GM19035 (cell line): Measurements from ENCODE around the gene ZSCAN18.

Experiments
- ATAC-seq: cut with Tn5 transposase; IDR thresholded peaks from one replicate; pipeline ENCODE4 v1.9.1; 2021; ENCODE audit not compliant: unreplicated experiment

Gene ZSCAN18

DNA sequence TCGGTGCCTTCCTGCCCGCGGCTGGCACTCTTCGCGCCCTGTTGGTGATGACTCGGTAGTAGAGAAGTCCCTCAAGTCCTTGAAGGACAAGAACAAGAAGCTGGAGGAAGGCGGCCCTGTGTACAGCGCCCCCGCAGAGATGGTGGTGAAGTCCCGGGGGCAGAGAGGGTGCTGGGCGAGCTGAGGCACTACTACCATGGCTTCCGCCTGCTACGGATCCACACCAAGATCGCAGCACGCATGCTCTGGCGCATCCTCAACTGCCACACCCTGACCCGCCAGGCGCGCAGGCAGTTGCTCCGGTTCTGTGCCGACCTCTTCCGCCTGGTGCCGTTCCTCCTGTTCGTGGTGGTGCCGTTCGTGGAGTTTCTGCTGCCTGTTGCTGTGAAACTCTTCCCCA is 53.1 kb downstream of the ZSCAN18 start:
- no peak for ATAC-seq

GRCh38 chr19:58044391-58044790 is 53.6 kb downstream of the ZSCAN18 start:
- ATAC-seq = no peak

- no peak for ATAC-seq
These were observed 55.3 kb downstream of the ZSCAN18 start for GRCh38 chr19:58042495-58043340.

GRCh38 chr19:58040751-58041525 is 57.1 kb downstream of the ZSCAN18 start:
- ATAC-seq = no peak

- no peak for ATAC-seq
These were observed 59.3 kb downstream of the ZSCAN18 start for GRCh38 chr19:58038688-58039204.

DNA sequence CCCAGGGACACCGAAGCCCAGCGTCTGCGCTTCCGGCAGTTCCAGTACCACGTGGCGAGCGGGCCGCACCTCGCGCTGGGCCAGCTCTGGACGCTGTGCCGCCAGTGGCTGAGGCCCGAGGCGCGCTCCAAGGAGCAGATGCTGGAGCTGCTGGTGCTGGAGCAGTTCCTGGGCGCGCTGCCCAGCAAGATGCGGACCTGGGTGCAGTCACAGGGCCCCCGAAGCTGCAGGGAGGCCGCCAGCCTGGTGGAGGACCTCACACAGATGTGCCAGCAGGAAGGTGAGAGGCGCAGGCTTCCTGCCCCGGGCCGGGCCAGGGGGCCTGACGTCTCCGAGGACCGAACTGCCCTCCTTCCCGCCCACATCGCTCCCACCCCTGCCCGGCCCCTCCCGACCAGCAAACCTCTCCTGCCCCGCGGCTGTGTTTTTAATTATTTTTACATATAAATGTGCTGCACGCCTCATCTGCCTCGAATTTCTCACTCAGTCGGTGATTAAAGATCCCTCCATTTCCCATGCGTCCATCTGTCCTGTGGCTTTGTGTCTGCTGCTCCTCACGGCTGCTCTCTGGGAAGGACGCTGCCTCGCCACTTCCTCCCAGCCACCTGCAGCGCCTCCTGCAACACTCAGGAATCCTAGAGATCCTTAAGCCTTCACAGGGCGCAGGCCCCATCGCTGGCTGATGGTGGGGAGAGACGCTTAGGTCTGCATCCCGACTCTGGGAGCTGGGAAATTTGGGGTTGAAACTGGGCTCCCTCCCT is 59.9 kb downstream of the ZSCAN18 start:
- ATAC-seq = no peak

- no peak for ATAC-seq
These were observed 62.2 kb downstream of the ZSCAN18 start for GRCh38 chr19:58035863-58036262.

- ATAC-seq = no peak
These were observed 63.6 kb downstream of the ZSCAN18 start for GRCh38 chr19:58034477-58034793.
